Heart left ventricle (tissue), 13 donors: Measurements from ENCODE around the gene NRIP2.

Source experiments
- CTCF ChIP-seq, 12 donors: fragments of 200-600 bp; sonication (generic) in 4 of 12; IDR thresholded peaks; one replicate each; pipeline versions ENCODE4 v1.5.0 to v1.8.0; 2018 to 2022; ENCODE audit warnings: antibody characterized with exemption in 12 of 12, mild to moderate bottlenecking in 5 of 12
- POLR2A ChIP-seq, 2 donors: fragments of 450-650 bp; IDR thresholded peaks; one replicate each; pipeline ENCODE4 v1.6.1; 2017; ENCODE audit warnings: antibody characterized with exemption in 2 of 2, mild to moderate bottlenecking in 2 of 2, moderate library complexity in 2 of 2
- donor health status: ischemic (EF 13 %, LVEDD 7.1; RV severe dilation, severe dysfunction).
- donor health status: DM: no; HTN: yes; CAD: no.
- donor health status: DM: no; HTN: no; CAD: no.
- donor health status: ischemic (EF 25% LVEDD 6.9; RV normal size, moderate dysfunction).
- donor health status: ischemic (EF 25% LVEDD 5.7; RV mildly dilated, moderate dysfunction).
- donor health status: ischemic (EF 35%, LVEDD 5.7; RV mildly dilated, moderate dysfunction).
- donor health status: nonischemic (EF 11% LVEDD 7.7; RV severe dilation, severe dysfunction).
- donor health status: DM: yes; HTN: yes; CAD: no.
- donor health status: PGD.
- donor health status: ischemic (EF 29% LVEDD 5.4; RV normal size, mild dysfunction).
- donor health status: nonischemic (EF 23%, LVEDD 6.1; RV moderate dilation, normal function).

GRCh38 chr12:2877953-2878732 is 43.3 kb upstream of the NRIP2 start:
- TF ChIP-seq CTCF (IDR thresholded peaks at IDR 0.05) (no peak), POLR2A (IDR thresholded peaks at IDR 0.05) (no peak)
